Liver (tissue), 9 donors: ENCODE measurements around the gene LRRK1. TPM values are rescaled to one million over a fixed set of nuclear protein-coding genes. Genes with fewer than 3 reads are reported as not detected.

Experiments
- DNase-seq: peaks from one replicate; pipeline ENCODE4 v3.0.0-alpha.2; 2017; ENCODE audit warnings: low spot score
- H3K27ac ChIP-seq, 2 donors: one replicate each; pipeline ENCODE4 v1.7.0; 2013; ENCODE audit warnings: inconsistent platforms in 2 of 2, low read length in 2 of 2, control low read depth in 1 of 2, low read depth in 1 of 2, mild to moderate bottlenecking in 1 of 2
- H3K27me3 ChIP-seq, 4 donors: one replicate each; pipeline versions ENCODE4 v1.6.1 to v1.7.0; 2013; ENCODE audit warnings: low read length in 3 of 4, inconsistent platforms in 1 of 4, mild to moderate bottlenecking in 1 of 4, moderate library complexity in 1 of 4; ENCODE audit not compliant: control insufficient read depth in 4 of 4, insufficient read depth in 4 of 4
- H3K36me3 ChIP-seq, 4 donors: one replicate each; pipeline versions ENCODE4 v1.6.1 to v1.7.0; 2013; ENCODE audit warnings: low read length in 3 of 4, mild to moderate bottlenecking in 3 of 4, low read depth in 1 of 4, moderate library complexity in 1 of 4; ENCODE audit not compliant: control insufficient read depth in 4 of 4, insufficient read depth in 3 of 4
- H3K4me1 ChIP-seq, 4 donors: one replicate each; pipeline versions ENCODE4 v1.6.1 to v1.7.0; 2013; ENCODE audit warnings: low read length in 3 of 4, mild to moderate bottlenecking in 3 of 4, moderate library complexity in 1 of 4; ENCODE audit not compliant: control insufficient read depth in 4 of 4, insufficient read depth in 4 of 4
- H3K4me3 ChIP-seq, 3 donors: one replicate each; pipeline versions ENCODE4 v1.6.1 to v1.7.0; 2013; ENCODE audit warnings: low read length in 3 of 3, control low read depth in 1 of 3, low read depth in 1 of 3, mild to moderate bottlenecking in 1 of 3
- H3K9ac ChIP-seq, 2 donors: one replicate each; pipeline ENCODE4 v1.7.0; 2013; ENCODE audit warnings: low read length in 2 of 2, mild to moderate bottlenecking in 2 of 2, moderate library complexity in 2 of 2, control low read depth in 1 of 2, low read depth in 1 of 2
- H3K9me3 ChIP-seq, 4 donors: one replicate each; pipeline versions ENCODE4 v1.6.1 to v1.7.0; 2013; ENCODE audit warnings: low read length in 3 of 4; ENCODE audit not compliant: control insufficient read depth in 4 of 4
- ATF3 ChIP-seq: IDR thresholded peaks from 2 replicates; pipeline ENCODE4 v1.6.1; 2016; ENCODE audit warnings: antibody characterized with exemption
- CTCF ChIP-seq: fragments of 150-350 bp; IDR thresholded peaks from 2 replicates; pipeline ENCODE4 v1.5.1; 2017; ENCODE audit warnings: improper control_type of control experiment, low read depth, low read length; ENCODE audit not compliant: missing input control
- EGR1 ChIP-seq, 2 donors: IDR thresholded peaks; 2 replicates each; pipeline ENCODE4 v1.6.1; 2016 to 2018; ENCODE audit warnings: antibody characterized with exemption in 2 of 2, low read depth in 2 of 2
- FOXA1 ChIP-seq: IDR thresholded peaks from 2 replicates; pipeline ENCODE4 v1.6.1; 2016; ENCODE audit warnings: antibody characterized with exemption
- FOXA2 ChIP-seq: IDR thresholded peaks from 2 replicates; pipeline ENCODE4 v1.6.1; 2016; ENCODE audit warnings: antibody characterized with exemption
- GABPA ChIP-seq, 2 donors: IDR thresholded peaks in 1 of 2; conservative IDR thresholded peaks in 1 of 2; 2 replicates each; pipeline ENCODE4 v1.6.1; 2016; ENCODE audit warnings: antibody characterized with exemption in 2 of 2, mild to moderate bottlenecking in 1 of 2, moderate library complexity in 1 of 2
- HNF4A ChIP-seq, 2 donors: conservative IDR thresholded peaks; 2 replicates each; pipeline ENCODE4 v1.6.1; 2016; ENCODE audit warnings: antibody characterized with exemption in 2 of 2, mild to moderate bottlenecking in 2 of 2
- HNF4G ChIP-seq: IDR thresholded peaks from 2 replicates; pipeline ENCODE4 v1.6.1; 2016; ENCODE audit warnings: antibody characterized with exemption
- JUND ChIP-seq, 2 donors: IDR thresholded peaks; 2 replicates each; pipeline ENCODE4 v1.6.1; 2016; ENCODE audit warnings: antibody characterized with exemption in 2 of 2
- MAX ChIP-seq: IDR thresholded peaks from 2 replicates; pipeline ENCODE4 v1.6.1; 2016; ENCODE audit warnings: antibody characterized with exemption
- NR2F2 ChIP-seq: IDR thresholded peaks from 2 replicates; pipeline ENCODE4 v1.6.1; 2016; ENCODE audit warnings: antibody characterized with exemption
- RAD21 ChIP-seq, 2 donors: IDR thresholded peaks; 2 replicates each; pipeline ENCODE4 v1.6.1; 2016; ENCODE audit warnings: antibody characterized with exemption in 2 of 2, mild to moderate bottlenecking in 2 of 2
- REST ChIP-seq: IDR thresholded peaks from 2 replicates; pipeline ENCODE4 v1.6.1; 2016; ENCODE audit warnings: antibody characterized with exemption, mild to moderate bottlenecking
- RXRA ChIP-seq, 2 donors: IDR thresholded peaks; 2 replicates each; pipeline ENCODE4 v1.6.1; 2017 to 2018; ENCODE audit warnings: antibody characterized with exemption in 2 of 2, mild to moderate bottlenecking in 1 of 2
- SP1 ChIP-seq: IDR thresholded peaks from 2 replicates; pipeline ENCODE4 v1.6.1; 2018; ENCODE audit warnings: antibody characterized with exemption, mild to moderate bottlenecking
- TAF1 ChIP-seq: conservative IDR thresholded peaks from 2 replicates; pipeline ENCODE4 v1.6.1; 2016; ENCODE audit warnings: antibody characterized with exemption, mild to moderate bottlenecking
- YY1 ChIP-seq: IDR thresholded peaks from 2 replicates; pipeline ENCODE4 v1.6.1; 2016; ENCODE audit warnings: antibody characterized with exemption, mild to moderate bottlenecking
- ZBTB33 ChIP-seq: IDR thresholded peaks from 2 replicates; pipeline ENCODE4 v1.6.1; 2016; ENCODE audit warnings: antibody characterized with exemption
- WGBS: extraction: QIAGEN DNeasy Blood & Tissue Kit; methylation state at CpG from one replicate; pipeline ENCODE4 v1.1.7; 2013; 5-methylcytosine and 5-hydroxymethylcytosine counted together
- polyA plus RNA-seq, 2 donors: library from polyadenylated mRNA; stranded (reverse) in 1 of 2; unstranded in 1 of 2; fragments of 200-250 nt in 1 of 2; fragments of >200 nt in 1 of 2; fragmentation: Nextera tagmentation in 1 of 2; extraction: Ambion mirVana in 1 of 2; gene quantifications; one replicate each; pipeline versions ENCODE4 v1.2.1 to v1.2.3, GENCODE V29; 2013 to 2015
- total RNA-seq, 2 donors: library from RNA; depleted of rRNA; stranded (reverse); fragments of >200 nt; gene quantifications; one replicate each; pipeline ENCODE4 v1.2.3, GENCODE V29; 2014
- donor health status: healthy.
- donor health status: healthy.
- donor health status: healthy.
- donor health status: healthy.
- donor health status: healthy.

The LRRK1 gene
- total and polyA plus RNA-seq, 4 donors = 1.2 to 4.4 (median 2.7) TPM

GRCh38 chr15:101070024-101070423, 150.9 kb downstream of the LRRK1 start:
- Histone ChIP-seq H3K27ac (peak overlapping the region; percentile 5 to 62), H3K9me3 (no peaks in the 10 kb centered on the region), H3K9ac (no peak overlapping the region), H3K27me3 (no peaks in the 10 kb centered on the region), H3K4me3 (no peak overlapping the region), H3K36me3 (peaks cover 0 to 4% (median 1%) of the 10 kb centered on the region in 4 donors), H3K4me1 (peaks cover 0 to 2% (median 0%) of the 10 kb centered on the region in 4 donors)
- no peak for TF ChIP-seq FOXA1
- no peak for TF ChIP-seq HNF4A (conservative IDR thresholded peaks at IDR 0.05)
- TF ChIP-seq ZBTB33 = no peak
- TF ChIP-seq YY1 = no peak
- no peak for TF ChIP-seq TAF1
- 85% methylated on average over 6 of the region's 6 CpGs for whole genome bisulfite sequencing
- no peak for DNase-seq

- Histone ChIP-seq H3K9ac (no peak overlapping the region), H3K27me3 (no peaks in the 10 kb centered on the region), H3K27ac (peak overlapping the region; percentile 14 to 62), H3K4me3 (no peak overlapping the region), H3K9me3 (no peaks in the 10 kb centered on the region), H3K4me1 (peaks cover 0 to 2% (median 0%) of the 10 kb centered on the region in 4 donors), H3K36me3 (peaks cover 0 to 4% (median 0%) of the 10 kb centered on the region in 4 donors)
- TF ChIP-seq ZBTB33 (no peak), NR2F2 (peak; percentile 81), EGR1 (IDR thresholded peaks at IDR 0.05; ENCODE audit: low read depth in 2 of 2) (no peak), MAX (no peak), TAF1 (no peak), JUND (IDR thresholded peaks at IDR 0.05) (peak in 1 of 2 donors; percentile 17), REST (no peak), FOXA2 (peak; percentile 60), RAD21 (IDR thresholded peaks at IDR 0.05) (no peak), SP1 (peak; percentile 20), FOXA1 (no peak), GABPA (IDR thresholded peaks at IDR 0.05 in 1 of 2, conservative IDR thresholded peaks at IDR 0.05 in 1 of 2) (no peak), HNF4A (conservative IDR thresholded peaks at IDR 0.05) (peak in 1 of 2 donors; percentile 30), RXRA (IDR thresholded peaks at IDR 0.05) (peak in 1 of 2 donors; percentile 33), YY1 (no peak), ATF3 (no peak), CTCF (no peak), HNF4G (no peak)
- DNase-seq = no peak
- 53% methylated on average over 6 of the region's 6 CpGs for WGBS
These were observed 151.5 kb downstream of the LRRK1 start for GRCh38 chr15:101070502-101071273.
